ENCODE measurements around the gene EXOC4.

The EXOC4 gene

DNA sequence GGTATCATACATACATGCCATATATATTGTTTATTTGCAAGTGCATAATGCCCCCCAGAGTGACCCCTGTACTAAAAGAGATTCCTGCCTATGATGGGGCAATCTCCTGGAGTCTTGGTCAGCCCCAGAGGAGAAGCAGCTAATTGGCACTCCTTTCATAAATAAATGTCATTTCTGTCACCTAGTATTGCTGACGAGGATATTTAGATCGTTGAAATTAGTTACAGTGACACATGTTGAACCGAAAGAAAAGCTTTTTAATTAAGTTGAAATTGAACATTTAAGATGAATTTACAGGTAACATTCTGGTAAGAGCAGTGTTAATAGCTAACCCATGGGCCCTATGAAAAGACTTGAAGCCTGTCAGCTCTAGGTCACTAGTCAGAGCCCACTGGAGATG, 663.7 kb downstream of the EXOC4 start:
- Histone ChIP-seq H3K9ac (ENCODE audit: low read depth in 1 of 2, low read length in 2 of 2) (no peak overlapping the region), H3K27me3 (ENCODE audit: control insufficient read depth in 2 of 2, insufficient read depth in 2 of 2, low read length in 2 of 2) (no peaks in the 10 kb centered on the region), H3K4me1 (ENCODE audit: control insufficient read depth in 2 of 2, insufficient read depth in 2 of 2, low read length in 2 of 2) (no peaks in the 10 kb centered on the region), H3K9me3 (ENCODE audit: control insufficient read depth in 2 of 2, low read length in 2 of 2) (peaks cover 2 to 6% of the 10 kb centered on the region in 2 donors), H3K4me3 (ENCODE audit: low read length in 2 of 2) (no peak overlapping the region), H3K36me3 (ENCODE audit: control insufficient read depth in 2 of 2, insufficient read depth in 2 of 2, low read length in 2 of 2) (peaks cover 0 to 6% of the 10 kb centered on the region in 2 donors), H3K27ac (ENCODE audit: low read depth in 2 of 2, low read length in 2 of 2) (no peak overlapping the region)

- Histone ChIP-seq H3K36me3 (ENCODE audit: control insufficient read depth in 2 of 2, insufficient read depth in 2 of 2, low read length in 2 of 2) (peaks cover 0 to 6% of the 10 kb centered on the region in 2 donors), H3K9ac (ENCODE audit: low read depth in 1 of 2, low read length in 2 of 2) (no peak overlapping the region), H3K27ac (ENCODE audit: low read depth in 2 of 2, low read length in 2 of 2) (no peak overlapping the region), H3K4me3 (ENCODE audit: low read length in 2 of 2) (no peak overlapping the region), H3K9me3 (ENCODE audit: control insufficient read depth in 2 of 2, low read length in 2 of 2) (peaks cover 2 to 6% of the 10 kb centered on the region in 2 donors), H3K27me3 (ENCODE audit: control insufficient read depth in 2 of 2, insufficient read depth in 2 of 2, low read length in 2 of 2) (no peaks in the 10 kb centered on the region), H3K4me1 (ENCODE audit: control insufficient read depth in 2 of 2, insufficient read depth in 2 of 2, low read length in 2 of 2) (no peaks in the 10 kb centered on the region)
Observed at GRCh38 chr7:133919810-133920209, 666.9 kb downstream of the EXOC4 start.

GRCh38 chr7:133921635-133922182, 668.8 kb downstream of the EXOC4 start:
- Histone ChIP-seq H3K4me1 (ENCODE audit: control insufficient read depth in 2 of 2, insufficient read depth in 2 of 2, low read length in 2 of 2) (no peaks in the 10 kb centered on the region), H3K36me3 (ENCODE audit: control insufficient read depth in 2 of 2, insufficient read depth in 2 of 2, low read length in 2 of 2) (peaks cover 0 to 6% of the 10 kb centered on the region in 2 donors), H3K9me3 (ENCODE audit: control insufficient read depth in 2 of 2, low read length in 2 of 2) (peaks cover 2 to 6% of the 10 kb centered on the region in 2 donors), H3K27ac (ENCODE audit: low read depth in 2 of 2, low read length in 2 of 2) (no peak overlapping the region), H3K27me3 (ENCODE audit: control insufficient read depth in 2 of 2, insufficient read depth in 2 of 2, low read length in 2 of 2) (no peaks in the 10 kb centered on the region), H3K9ac (ENCODE audit: low read depth in 1 of 2, low read length in 2 of 2) (no peak overlapping the region), H3K4me3 (ENCODE audit: low read length in 2 of 2) (no peak overlapping the region)

- no peaks in the 10 kb centered on the region for H3K27me3 ChIP-seq (ENCODE audit: control insufficient read depth in 2 of 2, insufficient read depth in 2 of 2, low read length in 2 of 2)
- no peak overlapping the region for H3K27ac ChIP-seq (ENCODE audit: low read depth in 2 of 2, low read length in 2 of 2)
Observed at GRCh38 chr7:133923974-133924373, 671.1 kb downstream of the EXOC4 start.

DNA sequence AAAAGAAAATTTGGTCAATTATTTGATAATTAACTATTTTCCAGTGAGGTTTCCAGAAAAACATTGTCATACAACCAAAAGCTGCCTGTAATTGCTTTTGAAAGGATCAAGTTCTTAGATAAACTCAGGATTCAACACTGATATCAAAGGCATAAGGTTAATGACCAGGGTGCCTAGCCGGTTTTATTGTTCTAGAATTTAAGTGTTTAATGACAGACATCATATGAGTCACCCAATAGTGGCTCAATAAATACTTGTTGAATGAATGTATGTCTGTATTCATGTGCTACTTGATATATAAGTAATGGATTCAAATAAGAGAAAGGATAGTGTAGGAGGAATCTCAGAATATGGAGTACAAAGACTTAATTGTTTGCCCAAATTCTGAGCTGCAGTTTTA, 678.2 kb downstream of the EXOC4 start:
- H3K9ac ChIP-seq (ENCODE audit: low read depth in 1 of 2, low read length in 2 of 2): no peak overlapping the region
- no peaks in the 10 kb centered on the region for H3K4me1 ChIP-seq (ENCODE audit: control insufficient read depth in 2 of 2, insufficient read depth in 2 of 2, low read length in 2 of 2)
- no peak overlapping the region for H3K27ac ChIP-seq (ENCODE audit: low read depth in 2 of 2, low read length in 2 of 2)
- no peaks in the 10 kb centered on the region for H3K9me3 ChIP-seq (ENCODE audit: control insufficient read depth in 2 of 2, low read length in 2 of 2)
- H3K36me3 ChIP-seq (ENCODE audit: control insufficient read depth in 2 of 2, insufficient read depth in 2 of 2, low read length in 2 of 2): no peaks in the 10 kb centered on the region
- no peak overlapping the region for H3K4me3 ChIP-seq (ENCODE audit: low read length in 2 of 2)
- H3K27me3 ChIP-seq (ENCODE audit: control insufficient read depth in 2 of 2, insufficient read depth in 2 of 2, low read length in 2 of 2): no peaks in the 10 kb centered on the region

More at GRCh38 chr7:133923974-133924373, 671.1 kb downstream of the EXOC4 start:
- no peak overlapping the region for H3K9ac ChIP-seq (ENCODE audit: low read depth in 1 of 2, low read length in 2 of 2)
- peaks cover 2 to 6% of the 10 kb centered on the region in 2 donors for H3K9me3 ChIP-seq (ENCODE audit: control insufficient read depth in 2 of 2, low read length in 2 of 2)
- no peaks in the 10 kb centered on the region for H3K4me1 ChIP-seq (ENCODE audit: control insufficient read depth in 2 of 2, insufficient read depth in 2 of 2, low read length in 2 of 2)
- H3K4me3 ChIP-seq (ENCODE audit: low read length in 2 of 2): no peak overlapping the region
- peaks cover 0 to 3% of the 10 kb centered on the region in 2 donors for H3K36me3 ChIP-seq (ENCODE audit: control insufficient read depth in 2 of 2, insufficient read depth in 2 of 2, low read length in 2 of 2)

DNA sequence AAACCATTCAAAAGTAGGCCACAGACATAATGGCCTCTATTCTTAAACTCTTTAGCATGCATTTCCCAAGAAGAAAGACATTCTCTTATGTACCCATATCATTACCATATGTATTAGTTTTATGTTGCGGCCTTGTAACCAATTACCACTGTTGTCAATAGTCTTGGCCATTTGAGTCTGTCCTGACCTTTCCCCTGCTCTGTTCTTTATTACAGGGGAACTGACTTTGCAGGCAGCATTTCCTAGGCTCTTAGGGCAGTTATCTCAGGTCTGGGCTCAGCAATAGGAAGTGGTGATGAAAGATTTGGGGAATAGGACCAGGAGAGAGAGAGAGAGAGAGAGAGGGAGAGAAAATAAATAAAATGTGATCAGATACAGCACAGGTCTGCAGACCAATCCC, 679.7 kb downstream of the EXOC4 start:
- Histone ChIP-seq H3K9me3 (ENCODE audit: control insufficient read depth in 2 of 2, low read length in 2 of 2) (no peaks in the 10 kb centered on the region), H3K9ac (ENCODE audit: low read depth in 1 of 2, low read length in 2 of 2) (no peak overlapping the region), H3K27me3 (ENCODE audit: control insufficient read depth in 2 of 2, insufficient read depth in 2 of 2, low read length in 2 of 2) (no peaks in the 10 kb centered on the region), H3K36me3 (ENCODE audit: control insufficient read depth in 2 of 2, insufficient read depth in 2 of 2, low read length in 2 of 2) (peaks cover 0 to under 1% of the 10 kb centered on the region in 2 donors), H3K4me3 (ENCODE audit: low read length in 2 of 2) (no peak overlapping the region), H3K27ac (ENCODE audit: low read depth in 2 of 2, low read length in 2 of 2) (no peak overlapping the region), H3K4me1 (ENCODE audit: control insufficient read depth in 2 of 2, insufficient read depth in 2 of 2, low read length in 2 of 2) (no peaks in the 10 kb centered on the region)

DNA sequence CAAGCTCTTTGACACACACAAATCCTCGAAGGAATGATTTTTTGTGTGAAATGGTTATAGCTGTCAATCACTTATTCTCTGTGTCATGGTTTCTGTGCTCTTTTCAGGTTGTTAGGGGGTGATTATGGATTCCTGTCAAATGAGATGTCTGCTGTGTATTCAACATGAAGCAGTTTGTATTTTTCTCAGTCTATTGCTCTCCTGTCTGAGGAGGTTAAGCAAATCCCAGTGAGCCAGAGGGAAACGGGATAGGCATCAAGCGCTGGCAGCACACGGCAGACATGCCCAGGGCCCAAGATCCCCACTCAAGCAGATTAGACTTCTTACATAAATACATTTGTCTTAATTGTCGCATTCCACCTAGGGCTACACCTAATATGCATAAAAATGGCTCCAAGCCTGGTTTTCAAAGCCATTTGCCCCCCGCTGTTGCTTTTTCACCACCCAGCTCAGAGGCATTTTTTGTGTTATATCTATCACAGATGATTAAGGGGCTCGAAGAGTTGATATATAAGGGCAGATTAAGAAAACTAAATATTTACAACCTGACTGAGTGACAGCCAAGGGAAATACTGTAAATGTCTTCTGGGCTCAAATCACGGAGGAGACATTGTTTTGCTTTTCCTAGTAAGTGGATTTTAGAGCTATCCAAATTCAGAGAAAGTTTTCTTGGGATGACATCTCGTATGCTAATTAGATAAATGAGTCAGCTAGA, 681.5 kb downstream of the EXOC4 start:
- Histone ChIP-seq H3K36me3 (ENCODE audit: control insufficient read depth in 2 of 2, insufficient read depth in 2 of 2, low read length in 2 of 2) (peaks cover 7 to 8% of the 10 kb centered on the region in 2 donors), H3K4me1 (ENCODE audit: control insufficient read depth in 2 of 2, insufficient read depth in 2 of 2, low read length in 2 of 2) (no peaks in the 10 kb centered on the region), H3K27me3 (ENCODE audit: control insufficient read depth in 2 of 2, insufficient read depth in 2 of 2, low read length in 2 of 2) (no peaks in the 10 kb centered on the region), H3K27ac (ENCODE audit: low read depth in 2 of 2, low read length in 2 of 2) (no peak overlapping the region), H3K9ac (ENCODE audit: low read depth in 1 of 2, low read length in 2 of 2) (no peak overlapping the region), H3K4me3 (ENCODE audit: low read length in 2 of 2) (no peak overlapping the region), H3K9me3 (ENCODE audit: control insufficient read depth in 2 of 2, low read length in 2 of 2) (no peaks in the 10 kb centered on the region)

GRCh38 chr7:133934977-133935330, 682.1 kb downstream of the EXOC4 start:
- H3K36me3 ChIP-seq (ENCODE audit: control insufficient read depth in 2 of 2, insufficient read depth in 2 of 2, low read length in 2 of 2): peaks cover 7 to 8% of the 10 kb centered on the region in 2 donors
- no peak overlapping the region for H3K4me3 ChIP-seq (ENCODE audit: low read length in 2 of 2)
- H3K4me1 ChIP-seq (ENCODE audit: control insufficient read depth in 2 of 2, insufficient read depth in 2 of 2, low read length in 2 of 2): no peaks in the 10 kb centered on the region
- no peak overlapping the region for H3K27ac ChIP-seq (ENCODE audit: low read depth in 2 of 2, low read length in 2 of 2)
- H3K27me3 ChIP-seq (ENCODE audit: control insufficient read depth in 2 of 2, insufficient read depth in 2 of 2, low read length in 2 of 2): no peaks in the 10 kb centered on the region
- H3K9me3 ChIP-seq (ENCODE audit: control insufficient read depth in 2 of 2, low read length in 2 of 2): no peaks in the 10 kb centered on the region
- no peak overlapping the region for H3K9ac ChIP-seq (ENCODE audit: low read depth in 1 of 2, low read length in 2 of 2)

DNA sequence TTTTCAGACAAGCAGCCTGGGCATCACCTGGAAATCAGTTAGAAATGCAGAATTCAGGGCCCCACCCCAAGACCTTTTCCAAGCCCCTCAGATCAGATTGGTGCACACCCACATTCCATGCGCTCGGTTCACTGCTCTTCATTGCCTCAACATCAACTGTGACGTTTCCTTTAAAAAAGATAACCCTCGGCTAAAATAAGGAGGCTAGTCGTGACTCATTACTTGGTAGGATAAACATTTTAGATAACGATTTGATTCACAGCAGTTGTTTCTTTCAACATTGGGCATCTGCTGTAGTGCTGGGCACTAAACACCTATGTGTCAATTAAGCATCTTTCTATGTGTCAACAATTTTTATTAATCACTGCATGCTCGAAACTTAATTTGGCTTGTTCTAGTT, 683.2 kb downstream of the EXOC4 start:
- Histone ChIP-seq H3K4me1 (ENCODE audit: control insufficient read depth in 2 of 2, insufficient read depth in 2 of 2, low read length in 2 of 2) (no peaks in the 10 kb centered on the region), H3K9ac (ENCODE audit: low read depth in 1 of 2, low read length in 2 of 2) (no peak overlapping the region), H3K27me3 (ENCODE audit: control insufficient read depth in 2 of 2, insufficient read depth in 2 of 2, low read length in 2 of 2) (no peaks in the 10 kb centered on the region), H3K27ac (ENCODE audit: low read depth in 2 of 2, low read length in 2 of 2) (no peak overlapping the region), H3K36me3 (ENCODE audit: control insufficient read depth in 2 of 2, insufficient read depth in 2 of 2, low read length in 2 of 2) (peaks cover 7 to 8% of the 10 kb centered on the region in 2 donors), H3K9me3 (ENCODE audit: control insufficient read depth in 2 of 2, low read length in 2 of 2) (no peaks in the 10 kb centered on the region), H3K4me3 (ENCODE audit: low read length in 2 of 2) (no peak overlapping the region)

GRCh38 chr7:133937786-133938185, 684.9 kb downstream of the EXOC4 start:
- H3K27ac ChIP-seq (ENCODE audit: low read depth in 2 of 2, low read length in 2 of 2): no peak overlapping the region
- H3K36me3 ChIP-seq (ENCODE audit: control insufficient read depth in 2 of 2, insufficient read depth in 2 of 2, low read length in 2 of 2): peaks cover 7 to 8% of the 10 kb centered on the region in 2 donors
- no peak overlapping the region for H3K9ac ChIP-seq (ENCODE audit: low read depth in 1 of 2, low read length in 2 of 2)
- H3K4me1 ChIP-seq (ENCODE audit: control insufficient read depth in 2 of 2, insufficient read depth in 2 of 2, low read length in 2 of 2): no peaks in the 10 kb centered on the region
- no peaks in the 10 kb centered on the region for H3K27me3 ChIP-seq (ENCODE audit: control insufficient read depth in 2 of 2, insufficient read depth in 2 of 2, low read length in 2 of 2)
- H3K4me3 ChIP-seq (ENCODE audit: low read length in 2 of 2): no peak overlapping the region
- H3K9me3 ChIP-seq (ENCODE audit: control insufficient read depth in 2 of 2, low read length in 2 of 2): no peaks in the 10 kb centered on the region
